ENCODE results near the gene VCL. TPM values are rescaled to one million over a fixed set of nuclear protein-coding genes. Genes with fewer than 3 reads are reported as not detected.

VCL gene
- polyA plus RNA-seq, 1 of the 3 experiments (the other 2 are of a cell fraction) = 147 TPM

- peaks cover 0 to 16% of the 10 kb centered on the region in 2 experiments for H3K36me3 ChIP-seq (replicated peaks in 1 of 2; ENCODE audit: control insufficient read depth in 1 of 2, insufficient read depth in 2 of 2, low read length in 1 of 2)
- no peak overlapping the region for H3K27ac ChIP-seq (ENCODE audit: low read depth in 2 of 2, low read length in 1 of 2)
- no peak overlapping the region for H3K4me2 ChIP-seq
- H3K27me3 ChIP-seq (ENCODE audit: insufficient read depth) = no peaks in the 10 kb centered on the region
- 81% methylated on average over 2 of the region's 2 CpGs for WGBS (ENCODE audit: low lambda C conversion rate)
- ChIA-PET POLR2A (no interaction called here), CTCF (no interaction called here)
- H3F3A ChIP-seq (replicated peaks; ENCODE audit: insufficient read depth) = peaks cover 39% of the 10 kb centered on the region
- no peaks in the 10 kb centered on the region for H3K9me2 ChIP-seq
- TF ChIP-seq MXI1 (IDR thresholded peaks at IDR 0.05; ENCODE audit: low read depth, low read length) (no peak), USF2 (IDR thresholded peaks at IDR 0.05; ENCODE audit: borderline replicate concordance, low read depth, low read length) (no peak), FOXM1 (IDR thresholded peaks at IDR 0.05; ENCODE audit: low read depth) (no peak), SIN3A (IDR thresholded peaks at IDR 0.05; ENCODE audit: borderline replicate concordance, low read depth, low read length) (no peak), EP300 (IDR thresholded peaks at IDR 0.05; ENCODE audit: borderline replicate concordance in 1 of 2, low read depth in 1 of 2, low read length in 1 of 2) (no peak), JUND (IDR thresholded peaks at IDR 0.05) (no peak), USF1 (IDR thresholded peaks at IDR 0.05; ENCODE audit: borderline replicate concordance, low read depth) (no peak), GATA2 (CRISPR knock-in tag; IDR thresholded peaks at IDR 0.05) (no peak), RAD21 (IDR thresholded peaks at IDR 0.05; ENCODE audit: low read length) (no peak), GABPA (IDR thresholded peaks at IDR 0.05; ENCODE audit: low read depth) (no peak), NRF1 (IDR thresholded peaks at IDR 0.05; ENCODE audit: low read depth, low read length) (no peak), FOSL2 (IDR thresholded peaks at IDR 0.05; ENCODE audit: borderline replicate concordance, low read depth) (no peak), ZBTB33 (IDR thresholded peaks at IDR 0.05; ENCODE audit: borderline replicate concordance, low read depth) (no peak), TAF1 (IDR thresholded peaks at IDR 0.05; ENCODE audit: borderline replicate concordance, low read depth, low read length) (no peak), REST (IDR thresholded peaks at IDR 0.05; ENCODE audit: low read depth, low read length) (no peak), EZH2phosphoT487 (IDR thresholded peaks at IDR 0.05; ENCODE audit: borderline replicate concordance, low read depth) (no peak), RFX5 (IDR thresholded peaks at IDR 0.05; ENCODE audit: low read length) (no peak), FOXJ3 (CRISPR knock-in tag; IDR thresholded peaks at IDR 0.05) (no peak)
- peaks cover 99% of the 10 kb centered on the region for H3K79me2 ChIP-seq (ENCODE audit: insufficient read depth)
- H3K9me3 ChIP-seq = no peaks in the 10 kb centered on the region
- H4K20me1 ChIP-seq (ENCODE audit: insufficient read depth) = peaks cover 92% of the 10 kb centered on the region
- no peak overlapping the region for H2AFZ ChIP-seq (ENCODE audit: low read depth)
- H3K4me1 ChIP-seq (ENCODE audit: control insufficient read depth in 1 of 2, insufficient read depth in 2 of 2, low read depth in 1 of 2, low read length in 1 of 2) = peaks cover 2 to 41% of the 10 kb centered on the region in 2 experiments
- H3K4me3 ChIP-seq (ENCODE audit: low read depth in 2 of 2, low read length in 1 of 2) = no peak overlapping the region
- no peak for DNase-seq
- no peak overlapping the region for H3K9ac ChIP-seq
Observed at GRCh38 chr10:74018241-74018640, 20.3 kb downstream of the VCL start.

All from SK-N-SH (cell line).